Right atrium auricular region (tissue), 2 donors: Measurements from ENCODE around the gene CTNND2. TPM values are rescaled to one million over a fixed set of nuclear protein-coding genes. Genes with fewer than 3 reads are reported as not detected.

Experiments
- DNase-seq: peaks from one replicate; pipeline ENCODE4 v3.0.0-alpha.2; 2019; ENCODE audit warnings: low spot score
- H3K27ac ChIP-seq, 2 donors: fragments of 200-600 bp; sonication (generic); 1 replicate in 1 of 2; 2 replicates in 1 of 2; pipeline ENCODE4 v1.5.1; 2016 to 2019
- H3K27me3 ChIP-seq, 2 donors: fragments of 200-600 bp; sonication (generic); one replicate each; pipeline versions ENCODE4 v1.5.1 to v1.6.0; 2017 to 2019
- H3K36me3 ChIP-seq: fragments of 200-600 bp; sonication (generic); one replicate; pipeline ENCODE4 v1.5.1; 2016
- H3K4me1 ChIP-seq, 2 donors: fragments of 200-600 bp; sonication (generic); one replicate each; pipeline versions ENCODE4 v1.5.1 to v1.6.0; 2017 to 2019
- H3K4me3 ChIP-seq, 2 donors: fragments of 200-600 bp; sonication (generic); 1 replicate in 1 of 2; 2 replicates in 1 of 2; pipeline ENCODE4 v1.5.1; 2017 to 2019; ENCODE audit warnings: mild to moderate bottlenecking in 1 of 2, moderate library complexity in 1 of 2
- H3K9me3 ChIP-seq, 2 donors: fragments of 200-600 bp; sonication (generic); one replicate each; pipeline ENCODE4 v1.5.1; 2019
- total RNA-seq, 2 donors: library from RNA; depleted of rRNA; stranded (reverse); fragments of >200 nt; gene quantifications; one replicate each; pipeline ENCODE4 v1.1.0, GENCODE V29; 2016
- TF ChIP-seq, protein P1 (sequence below), 2 donors: fragments of 200-600 bp; sonication (generic); IDR thresholded peaks; one replicate each; pipeline ENCODE4 v1.5.1; 2019; ENCODE audit warnings: antibody characterized with exemption in 2 of 2

The CTNND2 gene
- total RNA-seq, 2 donors from 2014 or later, result 8.6 to 9.0 TPM

DNA sequence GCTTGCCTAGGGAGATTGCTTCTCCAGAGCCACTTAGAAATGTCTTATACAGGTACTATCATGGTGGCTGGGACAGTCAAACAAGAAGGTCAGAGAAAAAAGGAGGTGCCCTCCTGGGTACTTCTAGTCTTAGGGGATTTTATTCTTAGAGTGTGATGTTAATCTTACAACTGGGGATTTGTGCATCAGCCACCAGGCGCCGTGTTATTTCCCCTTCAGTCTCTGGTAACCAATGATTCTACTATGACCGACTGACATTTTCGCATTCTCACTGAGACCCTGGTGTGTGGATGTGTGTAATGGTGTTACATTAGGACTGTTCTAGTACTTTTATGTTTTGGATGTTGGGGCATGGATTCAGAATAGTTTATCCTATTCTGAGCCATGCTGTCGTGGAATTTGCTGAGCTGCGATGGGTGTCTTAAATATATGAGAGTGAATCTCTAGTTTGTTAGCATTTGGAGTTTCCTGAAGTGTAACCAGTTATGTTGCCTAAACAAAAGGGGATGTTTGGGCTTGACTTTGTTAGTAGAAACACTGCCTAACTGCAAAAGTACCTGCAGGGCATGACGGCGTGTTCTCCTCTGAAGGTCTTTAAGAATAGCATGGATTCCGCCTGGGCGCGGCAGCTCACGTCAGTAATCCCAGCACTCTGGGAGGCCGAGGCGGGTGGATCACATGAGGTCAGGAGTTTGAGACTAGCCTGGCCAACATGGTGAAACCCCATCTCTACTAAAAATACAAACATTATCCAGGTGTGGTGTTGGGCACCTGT lies 968.0 kb downstream of the CTNND2 start:
- Histone ChIP-seq H3K27ac (no peak overlapping the region), H3K36me3 (no peaks in the 10 kb centered on the region), H3K27me3 (no peaks in the 10 kb centered on the region), H3K4me1 (no peaks in the 10 kb centered on the region), H3K9me3 (no peaks in the 10 kb centered on the region), H3K4me3 (no peak overlapping the region)
- no peak for DNase-seq
- TF ChIP-seq, protein P1, sequence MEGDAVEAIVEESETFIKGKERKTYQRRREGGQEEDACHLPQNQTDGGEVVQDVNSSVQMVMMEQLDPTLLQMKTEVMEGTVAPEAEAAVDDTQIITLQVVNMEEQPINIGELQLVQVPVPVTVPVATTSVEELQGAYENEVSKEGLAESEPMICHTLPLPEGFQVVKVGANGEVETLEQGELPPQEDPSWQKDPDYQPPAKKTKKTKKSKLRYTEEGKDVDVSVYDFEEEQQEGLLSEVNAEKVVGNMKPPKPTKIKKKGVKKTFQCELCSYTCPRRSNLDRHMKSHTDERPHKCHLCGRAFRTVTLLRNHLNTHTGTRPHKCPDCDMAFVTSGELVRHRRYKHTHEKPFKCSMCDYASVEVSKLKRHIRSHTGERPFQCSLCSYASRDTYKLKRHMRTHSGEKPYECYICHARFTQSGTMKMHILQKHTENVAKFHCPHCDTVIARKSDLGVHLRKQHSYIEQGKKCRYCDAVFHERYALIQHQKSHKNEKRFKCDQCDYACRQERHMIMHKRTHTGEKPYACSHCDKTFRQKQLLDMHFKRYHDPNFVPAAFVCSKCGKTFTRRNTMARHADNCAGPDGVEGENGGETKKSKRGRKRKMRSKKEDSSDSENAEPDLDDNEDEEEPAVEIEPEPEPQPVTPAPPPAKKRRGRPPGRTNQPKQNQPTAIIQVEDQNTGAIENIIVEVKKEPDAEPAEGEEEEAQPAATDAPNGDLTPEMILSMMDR (IDR thresholded peaks at IDR 0.05), result no peak

DNA sequence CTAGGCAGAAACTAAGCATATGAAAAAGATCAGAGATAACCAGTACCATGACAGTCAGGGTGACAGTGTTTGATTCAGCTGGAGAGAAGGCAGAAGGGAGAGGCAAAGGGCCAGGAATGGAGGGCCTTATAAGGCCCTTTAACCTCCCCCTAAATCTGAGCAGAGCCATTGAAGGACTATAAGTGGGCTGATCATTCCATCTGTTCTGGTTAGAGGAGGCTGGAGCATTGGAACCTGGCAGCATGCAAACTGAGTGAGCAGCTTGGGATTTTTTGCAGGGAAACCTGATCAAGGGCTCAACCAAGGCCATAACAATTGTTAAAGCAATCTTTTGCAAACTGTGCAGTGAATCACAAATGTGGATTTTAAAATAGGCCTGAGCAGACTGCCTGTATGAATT lies 968.7 kb downstream of the CTNND2 start:
- H3K4me3 ChIP-seq, result no peak overlapping the region
- TF ChIP-seq, protein P1 (IDR thresholded peaks at IDR 0.05), result no peak
- no peaks in the 10 kb centered on the region for H3K4me1 ChIP-seq
- no peaks in the 10 kb centered on the region for H3K27me3 ChIP-seq
- no peak overlapping the region for H3K27ac ChIP-seq
- H3K36me3 ChIP-seq, result no peaks in the 10 kb centered on the region
- H3K9me3 ChIP-seq, result no peaks in the 10 kb centered on the region
- no peak for DNase-seq

DNA sequence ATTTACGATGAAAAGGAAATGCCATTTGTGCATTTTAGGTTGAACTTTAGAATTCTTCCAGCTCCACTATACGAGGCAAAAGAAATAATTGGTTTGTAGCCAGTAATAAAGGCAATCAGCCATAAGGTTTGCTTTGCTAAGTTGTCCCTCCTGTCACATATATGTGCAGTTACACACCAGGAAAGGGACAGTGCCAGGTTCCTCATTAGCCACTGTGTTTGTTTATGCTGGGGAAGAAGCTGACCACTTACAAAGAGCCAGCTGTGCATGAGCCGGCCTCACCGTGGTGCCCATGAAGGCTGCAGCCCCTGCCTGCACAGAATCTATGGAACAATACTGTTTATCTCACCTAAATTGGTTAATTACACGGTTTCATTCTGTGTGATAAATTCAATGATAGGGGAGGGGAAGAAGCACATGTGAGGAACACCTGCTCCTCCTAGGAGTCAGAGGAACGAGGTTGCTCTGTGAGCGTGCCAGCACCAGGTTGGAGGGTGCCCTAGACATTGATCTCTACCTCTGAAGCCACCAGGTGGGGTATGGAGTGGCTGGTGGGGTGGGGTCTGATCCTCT lies 969.4 kb downstream of the CTNND2 start:
- no peak for DNase-seq
- H3K9me3 ChIP-seq, result peaks cover 0 to under 1% of the 10 kb centered on the region in 2 donors

DNA sequence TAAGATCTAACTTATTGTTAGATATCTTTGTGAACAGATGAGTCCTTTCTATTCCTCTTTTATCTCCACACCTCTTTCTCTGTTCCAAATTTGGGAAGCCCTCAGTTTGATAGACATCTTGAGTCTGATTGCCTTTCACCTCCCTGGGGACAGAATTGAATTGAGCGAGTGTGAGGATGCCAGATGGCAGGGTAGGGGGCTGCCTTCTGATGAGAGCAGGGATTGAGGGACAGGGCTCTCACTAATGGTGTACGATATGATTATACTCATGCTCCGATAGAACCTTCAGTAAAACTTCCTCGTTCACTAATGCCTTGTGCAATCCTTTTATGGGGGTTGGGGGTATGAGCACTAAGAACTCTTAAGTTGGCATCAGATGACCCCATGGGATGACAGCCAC lies 971.1 kb downstream of the CTNND2 start:
- H3K27me3 ChIP-seq, result no peaks in the 10 kb centered on the region
- peaks cover 0 to 7% of the 10 kb centered on the region in 2 donors for H3K9me3 ChIP-seq
- no peak overlapping the region for H3K27ac ChIP-seq
- no peak overlapping the region for H3K4me3 ChIP-seq
- DNase-seq, result no peak
- TF ChIP-seq, protein P1 (IDR thresholded peaks at IDR 0.05), result no peak
- H3K36me3 ChIP-seq, result no peaks in the 10 kb centered on the region
- no peaks in the 10 kb centered on the region for H3K4me1 ChIP-seq

More for the DNA sequence above, 969.4 kb downstream of the CTNND2 start:
- Histone ChIP-seq H3K4me1 (no peaks in the 10 kb centered on the region), H3K36me3 (no peaks in the 10 kb centered on the region), H3K27me3 (no peaks in the 10 kb centered on the region), H3K27ac (no peak overlapping the region), H3K4me3 (no peak overlapping the region)
- TF ChIP-seq, protein P1 (IDR thresholded peaks at IDR 0.05), result no peak

DNA sequence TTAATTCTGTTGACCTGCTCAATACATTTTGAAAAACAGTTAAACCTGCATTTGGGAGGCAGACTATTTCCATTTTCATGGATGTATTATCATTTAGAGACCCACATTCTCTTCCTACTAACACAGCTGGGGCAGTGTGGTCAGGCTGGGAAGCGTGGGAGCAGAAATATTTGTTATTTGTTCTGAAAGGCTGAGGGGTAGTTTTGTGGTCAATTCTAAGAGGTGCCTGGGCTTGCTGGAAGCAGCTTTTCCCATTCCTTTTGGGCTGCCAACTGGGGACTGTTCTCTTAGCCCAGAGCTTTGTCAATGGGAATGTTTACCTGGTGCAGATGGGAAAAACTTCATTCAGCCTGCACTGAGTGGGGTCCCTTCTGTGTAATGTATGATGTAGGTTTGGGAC lies 971.8 kb downstream of the CTNND2 start:
- DNase-seq, result no peak
- Histone ChIP-seq H3K27me3 (no peaks in the 10 kb centered on the region), H3K36me3 (no peaks in the 10 kb centered on the region)

More for the DNA sequence above, 971.8 kb downstream of the CTNND2 start:
- TF ChIP-seq, protein P1 (IDR thresholded peaks at IDR 0.05), result no peak
- Histone ChIP-seq H3K4me1 (no peaks in the 10 kb centered on the region), H3K4me3 (no peak overlapping the region), H3K9me3 (peaks cover 0 to 7% of the 10 kb centered on the region in 2 donors), H3K27ac (no peak overlapping the region)
